ENCODE measurements around the gene DENND5A. TPM values are rescaled to one million over a fixed set of nuclear protein-coding genes. Genes with fewer than 3 reads are reported as not detected.
"Not testable (repeated sequence)": the region's sequence is repeated elsewhere in the genome, so short reads cannot be mapped to it uniquely, and the experiment has no call there.

The DENND5A gene
- total and polyA plus RNA-seq, 5 donors from 2014 or later, result 2.2 to 44.3 (median 3.8) TPM

- H3K36me3 Mint-ChIP-seq, result no peaks in the 10 kb centered on the region
- no peak overlapping the region for H3K27ac Mint-ChIP-seq
- H3K9me3 ChIP-seq (ENCODE audit: control insufficient read depth in 2 of 2, low read length in 2 of 2), result peaks cover 7 to 10% of the 10 kb centered on the region in 2 experiments
- no peak overlapping the region for H3K4me3 Mint-ChIP-seq
- no peak overlapping the region for H3K27ac ChIP-seq (ENCODE audit: insufficient read depth, low read length, poor library complexity, severe bottlenecking)
- DNase-seq (no peak), ATAC-seq (ENCODE audit: low read depth in 2 of 2) (no peak)
- H3K27me3 ChIP-seq (ENCODE audit: control insufficient read depth, insufficient read depth, low read length), result peaks cover 3% of the 10 kb centered on the region
- H3K36me3 ChIP-seq (ENCODE audit: control insufficient read depth, insufficient read depth, low read length), result no peaks in the 10 kb centered on the region
- H3K4me1 ChIP-seq (ENCODE audit: control insufficient read depth, insufficient read depth, low read length, poor library complexity, severe bottlenecking), result no peaks in the 10 kb centered on the region
- H3K9me3 Mint-ChIP-seq, result peaks cover 0 to 20% (median 8%) of the 10 kb centered on the region in 7 donors
- no peak overlapping the region for H3K4me3 ChIP-seq (ENCODE audit: low read depth, low read length)
- H3K27me3 Mint-ChIP-seq, result peaks cover 17% of the 10 kb centered on the region
- no peaks in the 10 kb centered on the region for H3K4me1 Mint-ChIP-seq
Observed at GRCh38 chr11:9112075-9112474, 153.1 kb downstream of the DENND5A start.

DNA sequence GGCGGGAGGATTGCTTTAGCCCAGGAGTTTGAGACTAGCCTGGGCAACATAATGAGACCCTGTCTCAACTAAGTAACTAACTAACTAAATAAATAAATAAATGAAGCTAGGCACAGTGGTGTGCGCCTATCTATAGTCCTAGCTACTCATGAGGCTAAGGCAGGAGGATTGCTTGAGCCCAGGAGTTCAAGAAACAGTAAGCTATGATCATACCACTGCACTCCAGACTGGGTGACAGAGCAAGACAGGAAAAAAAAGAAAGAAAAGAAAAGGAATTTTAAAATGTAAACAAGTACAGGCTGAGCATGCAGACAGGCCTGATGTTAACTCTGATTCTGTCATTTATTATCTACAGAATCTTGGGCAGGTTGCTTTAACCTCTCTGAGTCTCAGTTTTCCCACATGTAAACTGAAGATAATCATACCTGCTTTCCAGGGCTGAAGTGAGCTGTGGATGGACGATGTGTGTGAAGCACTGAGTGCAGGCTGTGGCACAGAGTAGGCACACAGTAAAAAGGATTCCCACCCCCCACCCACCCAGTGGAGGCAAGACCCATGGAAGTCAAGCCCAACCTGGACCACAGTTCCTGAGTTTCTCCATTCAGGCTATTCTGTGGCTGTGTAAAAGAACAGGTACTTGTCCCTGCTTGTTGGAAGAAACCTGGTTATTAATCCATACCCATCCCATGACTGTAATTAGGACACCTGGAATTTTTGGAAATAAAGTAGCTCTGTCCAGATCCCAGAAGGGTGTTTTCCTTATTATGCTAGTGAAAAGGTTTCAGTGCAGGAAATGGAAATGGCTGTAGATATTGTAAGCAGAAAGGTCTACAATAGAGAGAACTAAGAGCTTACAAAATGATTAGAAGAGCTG lies 155.1 kb downstream of the DENND5A start:
- no peak overlapping the region for H3K4me3 ChIP-seq (ENCODE audit: low read depth, low read length)
- Mint-ChIP-seq H3K27ac (no peak overlapping the region), H3K27me3 (peaks cover 33% of the 10 kb centered on the region), H3K4me1 (no peaks in the 10 kb centered on the region), H3K36me3 (no peaks in the 10 kb centered on the region), H3K9me3 (peaks cover 0 to 20% (median 8%) of the 10 kb centered on the region in 7 donors), H3K4me3 (no peak overlapping the region)
- H3K9me3 ChIP-seq (ENCODE audit: control insufficient read depth in 2 of 2, low read length in 2 of 2), result peaks cover 7 to 10% of the 10 kb centered on the region in 2 experiments
- ATAC-seq (ENCODE audit: low read depth in 2 of 2) (no peak), DNase-seq (no peak)
- H3K4me1 ChIP-seq (ENCODE audit: control insufficient read depth, insufficient read depth, low read length, poor library complexity, severe bottlenecking), result no peaks in the 10 kb centered on the region
- no peaks in the 10 kb centered on the region for H3K27me3 ChIP-seq (ENCODE audit: control insufficient read depth, insufficient read depth, low read length)
- H3K27ac ChIP-seq (ENCODE audit: insufficient read depth, low read length, poor library complexity, severe bottlenecking), result no peak overlapping the region
- no peaks in the 10 kb centered on the region for H3K36me3 ChIP-seq (ENCODE audit: control insufficient read depth, insufficient read depth, low read length)

DNA sequence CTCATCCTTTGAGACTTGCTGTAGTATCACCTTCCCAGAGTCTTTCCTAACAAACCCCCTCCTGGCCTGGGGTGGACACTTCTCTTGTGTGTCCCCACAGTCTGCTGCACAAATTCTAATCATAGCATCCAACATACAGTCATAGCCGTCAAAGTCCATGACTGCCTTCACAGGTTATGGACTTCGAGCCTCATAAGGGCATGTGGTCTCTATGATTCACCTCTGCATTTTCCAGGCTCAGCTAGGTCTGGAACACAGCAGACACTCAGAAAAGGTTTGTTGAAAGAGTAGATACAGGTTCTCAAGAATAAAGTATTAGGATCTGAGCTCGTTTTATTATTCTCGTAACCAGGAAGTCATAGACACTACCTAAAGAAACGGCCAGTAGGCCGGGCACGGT lies 160.6 kb downstream of the DENND5A start:
- DNase-seq, result no peak
- no peak for ATAC-seq (ENCODE audit: low read depth in 2 of 2)
- no peak overlapping the region for H3K27ac ChIP-seq (ENCODE audit: insufficient read depth, low read length, poor library complexity, severe bottlenecking)
- H3K9me3 ChIP-seq (ENCODE audit: control insufficient read depth in 2 of 2, low read length in 2 of 2), result no peaks in the 10 kb centered on the region
- Mint-ChIP-seq H3K9me3 (peaks cover 0 to 4% (median 0%) of the 10 kb centered on the region in 7 donors), H3K27me3 (peaks cover 38% of the 10 kb centered on the region), H3K36me3 (no peaks in the 10 kb centered on the region), H3K4me3 (no peak overlapping the region), H3K4me1 (no peaks in the 10 kb centered on the region), H3K27ac (no peak overlapping the region)
- H3K36me3 ChIP-seq (ENCODE audit: control insufficient read depth, insufficient read depth, low read length), result no peaks in the 10 kb centered on the region
- H3K4me3 ChIP-seq (ENCODE audit: low read depth, low read length), result no peak overlapping the region
- H3K27me3 ChIP-seq (ENCODE audit: control insufficient read depth, insufficient read depth, low read length), result peaks cover 5% of the 10 kb centered on the region
- H3K4me1 ChIP-seq (ENCODE audit: control insufficient read depth, insufficient read depth, low read length, poor library complexity, severe bottlenecking), result no peaks in the 10 kb centered on the region

DNA sequence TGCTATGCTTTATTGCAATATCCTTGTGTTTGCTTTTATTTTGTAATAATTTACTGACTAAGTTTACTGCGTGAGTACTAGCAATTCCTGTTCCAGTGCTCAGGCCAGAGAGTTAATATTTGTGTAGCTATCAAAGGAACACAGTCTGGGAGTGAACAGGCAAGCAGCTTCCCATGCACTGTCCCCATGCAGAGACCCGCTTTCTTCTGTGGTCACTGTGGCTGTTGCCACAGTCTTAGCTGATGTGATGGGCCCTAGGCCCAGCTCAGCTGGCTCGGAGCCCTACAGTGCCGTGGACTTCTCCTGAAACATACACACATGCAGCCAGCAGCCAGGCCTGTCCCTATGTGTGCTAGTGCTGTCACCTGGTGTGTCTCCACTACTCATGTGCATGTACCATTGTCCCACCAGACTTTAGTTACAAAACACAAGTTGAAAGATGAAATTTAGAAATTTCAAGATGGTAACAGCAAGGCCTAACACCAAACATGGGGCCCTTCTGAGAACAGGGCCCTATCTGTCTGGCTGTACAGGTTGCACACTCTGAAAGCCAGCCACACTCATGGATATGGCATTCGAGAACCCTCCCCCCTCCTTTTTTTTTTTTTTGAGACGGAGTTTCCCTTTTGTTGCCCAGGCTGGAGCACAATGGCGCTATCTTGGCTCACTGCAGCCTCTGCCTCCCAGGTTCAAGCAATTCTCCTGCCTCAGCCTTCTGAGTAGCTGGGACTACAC lies 161.4 kb downstream of the DENND5A start:
- DNase-seq, result no peak
- Mint-ChIP-seq H3K27ac (no peak overlapping the region), H3K4me1 (no peaks in the 10 kb centered on the region), H3K9me3 (peaks cover 0 to 3% (median 0%) of the 10 kb centered on the region in 7 donors), H3K36me3 (no peaks in the 10 kb centered on the region), H3K27me3 (peaks cover 32% of the 10 kb centered on the region), H3K4me3 (no peak overlapping the region)
- Histone ChIP-seq H3K27ac (ENCODE audit: insufficient read depth, low read length, poor library complexity, severe bottlenecking) (no peak overlapping the region), H3K27me3 (ENCODE audit: control insufficient read depth, insufficient read depth, low read length) (peaks cover 5% of the 10 kb centered on the region), H3K4me1 (ENCODE audit: control insufficient read depth, insufficient read depth, low read length, poor library complexity, severe bottlenecking) (no peaks in the 10 kb centered on the region), H3K9me3 (ENCODE audit: control insufficient read depth in 2 of 2, low read length in 2 of 2) (no peaks in the 10 kb centered on the region), H3K4me3 (ENCODE audit: low read depth, low read length) (no peak overlapping the region), H3K36me3 (ENCODE audit: control insufficient read depth, insufficient read depth, low read length) (no peaks in the 10 kb centered on the region)
- ATAC-seq (ENCODE audit: low read depth in 2 of 2), result no peak

- no peak overlapping the region for H3K27ac Mint-ChIP-seq
- peaks cover 5% of the 10 kb centered on the region for H3K27me3 ChIP-seq (ENCODE audit: control insufficient read depth, insufficient read depth, low read length)
- H3K36me3 Mint-ChIP-seq, result no peaks in the 10 kb centered on the region
- peaks cover 0 to 2% (median 0%) of the 10 kb centered on the region in 7 donors for H3K9me3 Mint-ChIP-seq
- H3K4me1 Mint-ChIP-seq, result no peaks in the 10 kb centered on the region
- ATAC-seq (ENCODE audit: low read depth in 2 of 2) (no peak), DNase-seq (no peak)
- no peaks in the 10 kb centered on the region for H3K4me1 ChIP-seq (ENCODE audit: control insufficient read depth, insufficient read depth, low read length, poor library complexity, severe bottlenecking)
- no peak overlapping the region for H3K4me3 Mint-ChIP-seq
- H3K27me3 Mint-ChIP-seq, result peaks cover 17% of the 10 kb centered on the region
- no peaks in the 10 kb centered on the region for H3K9me3 ChIP-seq (ENCODE audit: control insufficient read depth in 2 of 2, low read length in 2 of 2)
- H3K27ac ChIP-seq (ENCODE audit: insufficient read depth, low read length, poor library complexity, severe bottlenecking), result no peak overlapping the region
- H3K36me3 ChIP-seq (ENCODE audit: control insufficient read depth, insufficient read depth, low read length), result no peaks in the 10 kb centered on the region
- H3K4me3 ChIP-seq (ENCODE audit: low read depth, low read length), result no peak overlapping the region
Observed at GRCh38 chr11:9099617-9100016, 165.5 kb downstream of the DENND5A start.

GRCh38 chr11:9098455-9098854 lies 166.7 kb downstream of the DENND5A start:
- H3K4me1 ChIP-seq (ENCODE audit: control insufficient read depth, insufficient read depth, low read length, poor library complexity, severe bottlenecking); DNase-seq; H3K36me3 Mint-ChIP-seq; H3K27ac Mint-ChIP-seq; H3K4me3 ChIP-seq (ENCODE audit: low read depth, low read length); ATAC-seq (ENCODE audit: low read depth in 2 of 2); H3K27me3 ChIP-seq (ENCODE audit: control insufficient read depth, insufficient read depth, low read length); H3K4me3 Mint-ChIP-seq; H3K4me1 Mint-ChIP-seq; H3K9me3 Mint-ChIP-seq; H3K27ac ChIP-seq (ENCODE audit: insufficient read depth, low read length, poor library complexity, severe bottlenecking); H3K9me3 ChIP-seq (ENCODE audit: control insufficient read depth in 2 of 2, low read length in 2 of 2); H3K36me3 ChIP-seq (ENCODE audit: control insufficient read depth, insufficient read depth, low read length): not testable (repeated sequence)
- peaks cover 17% of the 10 kb centered on the region for H3K27me3 Mint-ChIP-seq

GRCh38 chr11:9097186-9097943 lies 167.8 kb downstream of the DENND5A start:
- not testable (repeated sequence) for H3K4me1 ChIP-seq (ENCODE audit: control insufficient read depth, insufficient read depth, low read length, poor library complexity, severe bottlenecking); H3K9me3 Mint-ChIP-seq; H3K27ac ChIP-seq (ENCODE audit: insufficient read depth, low read length, poor library complexity, severe bottlenecking); H3K4me3 ChIP-seq (ENCODE audit: low read depth, low read length); H3K4me3 Mint-ChIP-seq; H3K27me3 ChIP-seq (ENCODE audit: control insufficient read depth, insufficient read depth, low read length); ATAC-seq (ENCODE audit: low read depth in 2 of 2); DNase-seq; H3K27ac Mint-ChIP-seq; H3K4me1 Mint-ChIP-seq; H3K9me3 ChIP-seq (ENCODE audit: control insufficient read depth in 2 of 2, low read length in 2 of 2); H3K36me3 ChIP-seq (ENCODE audit: control insufficient read depth, insufficient read depth, low read length); H3K36me3 Mint-ChIP-seq
- peaks cover 27% of the 10 kb centered on the region for H3K27me3 Mint-ChIP-seq
